ENCODE data around the gene CHST15.
"Not testable (repeated sequence)": the region's sequence is repeated elsewhere in the genome, so short reads cannot be mapped to it uniquely, and the experiment has no call there.

The CHST15 gene

DNA sequence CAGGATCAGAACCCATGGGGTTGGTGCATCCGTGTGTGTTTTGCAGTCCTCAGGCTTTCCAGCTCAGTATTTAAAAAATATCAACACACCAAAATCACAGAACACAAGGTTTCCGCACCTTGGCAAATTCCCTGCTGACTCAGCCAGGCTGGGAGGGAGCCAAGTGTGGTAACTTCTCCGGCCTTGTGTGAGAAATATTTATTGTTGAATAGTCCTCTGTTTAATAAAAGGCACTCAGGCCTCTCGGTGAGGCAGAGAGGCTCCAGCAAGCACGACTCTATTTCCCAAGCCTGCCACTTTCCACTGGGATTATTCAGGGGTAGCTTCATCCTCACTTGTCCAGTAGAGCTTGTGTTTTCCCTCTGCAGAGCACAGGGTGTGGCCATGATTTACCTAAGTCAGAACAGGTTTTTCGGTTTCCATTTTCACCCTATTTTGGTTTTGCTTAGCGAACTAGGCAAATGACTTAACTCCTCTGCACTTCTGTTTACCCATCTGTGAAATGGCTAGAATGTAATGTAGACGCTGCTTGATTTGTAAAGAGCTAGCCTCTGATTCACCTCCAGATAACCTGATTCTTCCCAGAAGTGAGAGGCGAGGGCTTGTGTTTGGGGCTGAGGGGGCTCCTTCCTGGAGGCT, 13.0 kb upstream of the CHST15 start:
- peak overlapping the region; percentile 11; the same call in 1 of the 2 replicates for H3K4me3 ChIP-seq (ENCODE audit: low read depth, low read length)
- TF ChIP-seq, protein P1, sequence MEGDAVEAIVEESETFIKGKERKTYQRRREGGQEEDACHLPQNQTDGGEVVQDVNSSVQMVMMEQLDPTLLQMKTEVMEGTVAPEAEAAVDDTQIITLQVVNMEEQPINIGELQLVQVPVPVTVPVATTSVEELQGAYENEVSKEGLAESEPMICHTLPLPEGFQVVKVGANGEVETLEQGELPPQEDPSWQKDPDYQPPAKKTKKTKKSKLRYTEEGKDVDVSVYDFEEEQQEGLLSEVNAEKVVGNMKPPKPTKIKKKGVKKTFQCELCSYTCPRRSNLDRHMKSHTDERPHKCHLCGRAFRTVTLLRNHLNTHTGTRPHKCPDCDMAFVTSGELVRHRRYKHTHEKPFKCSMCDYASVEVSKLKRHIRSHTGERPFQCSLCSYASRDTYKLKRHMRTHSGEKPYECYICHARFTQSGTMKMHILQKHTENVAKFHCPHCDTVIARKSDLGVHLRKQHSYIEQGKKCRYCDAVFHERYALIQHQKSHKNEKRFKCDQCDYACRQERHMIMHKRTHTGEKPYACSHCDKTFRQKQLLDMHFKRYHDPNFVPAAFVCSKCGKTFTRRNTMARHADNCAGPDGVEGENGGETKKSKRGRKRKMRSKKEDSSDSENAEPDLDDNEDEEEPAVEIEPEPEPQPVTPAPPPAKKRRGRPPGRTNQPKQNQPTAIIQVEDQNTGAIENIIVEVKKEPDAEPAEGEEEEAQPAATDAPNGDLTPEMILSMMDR (IDR thresholded peaks at IDR 0.05; ENCODE audit: low read depth, low read length, missing control alignments): no peak
- DNase-seq (ENCODE audit: low read depth): peak; percentile 82

DNA sequence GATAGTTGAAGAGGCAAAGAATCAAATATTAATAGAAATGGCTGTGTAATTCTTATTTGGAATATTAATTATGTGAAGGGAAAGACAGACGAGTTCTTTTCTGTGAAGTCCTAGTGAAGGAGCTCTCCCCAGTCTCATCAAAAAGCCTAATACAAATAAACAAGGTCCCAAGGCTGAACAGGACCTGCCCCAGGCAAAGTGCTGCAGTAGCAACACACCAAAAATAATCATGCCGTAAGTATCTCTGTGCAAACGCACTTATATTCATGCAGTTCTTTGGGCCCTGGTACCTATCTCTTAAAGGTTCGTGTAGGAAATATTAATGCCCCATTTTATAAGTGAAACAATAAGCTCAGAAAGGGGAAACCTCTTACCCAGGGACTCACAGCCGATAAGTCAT, 12.2 kb upstream of the CHST15 start:
- no peak overlapping the region for H3K4me3 ChIP-seq (ENCODE audit: low read depth, low read length)
- no peak for DNase-seq (ENCODE audit: low read depth)
- TF ChIP-seq, protein P1 (IDR thresholded peaks at IDR 0.05; ENCODE audit: low read depth, low read length, missing control alignments): no peak

DNA sequence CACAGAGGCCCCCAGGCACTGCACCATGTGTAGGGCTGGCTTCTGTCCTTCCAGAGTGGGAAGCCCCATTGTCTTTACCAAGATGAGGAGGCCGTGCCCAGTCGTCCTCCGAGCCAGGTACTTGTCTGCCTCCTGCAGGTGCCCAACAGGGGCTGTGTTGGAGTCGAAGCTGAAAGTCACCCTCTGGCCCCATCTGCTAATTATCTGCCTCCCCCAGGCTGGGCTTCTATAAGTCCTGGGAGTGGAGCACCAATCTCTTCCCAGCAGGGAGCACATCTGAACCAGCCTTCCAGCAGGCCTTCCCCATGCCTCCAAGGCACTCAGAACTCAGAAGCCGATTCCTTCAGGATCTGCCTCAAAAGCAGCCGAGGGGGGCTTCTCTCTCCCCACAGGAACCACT, 11.6 kb upstream of the CHST15 start:
- no peak overlapping the region for H3K4me3 ChIP-seq (ENCODE audit: low read depth, low read length)
- DNase-seq (ENCODE audit: low read depth): no peak

DNA sequence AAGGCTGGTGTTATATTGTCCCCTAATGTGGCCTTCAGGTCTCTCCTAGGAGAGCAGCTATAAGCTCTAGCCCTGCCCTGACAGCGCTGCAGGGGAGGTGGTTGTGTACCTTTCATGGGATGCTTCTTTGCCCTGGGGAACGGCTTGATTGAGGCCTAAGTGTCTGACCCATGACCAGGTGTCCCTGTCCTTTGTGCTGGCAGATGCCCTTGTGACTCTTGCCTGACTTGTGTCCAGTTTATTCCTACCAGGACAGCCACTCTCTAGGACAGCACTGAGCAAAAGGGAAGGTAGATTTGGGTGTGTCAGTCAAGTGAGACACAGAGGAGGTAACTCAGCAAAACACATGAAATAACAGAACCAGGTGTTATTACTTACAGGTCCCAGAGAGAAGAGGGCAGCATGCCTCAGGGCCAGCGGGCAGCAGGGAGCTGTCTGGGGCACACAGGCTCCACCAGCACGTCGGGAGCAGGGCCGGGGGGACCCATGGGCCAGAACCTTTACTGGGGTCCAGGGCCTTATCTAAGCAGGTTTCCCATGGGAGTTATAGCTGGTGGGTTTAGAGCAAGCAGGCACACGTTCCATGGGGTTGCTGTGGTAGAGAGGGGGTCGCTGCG, 10.7 kb upstream of the CHST15 start:
- DNase-seq (ENCODE audit: low read depth): no peak
- TF ChIP-seq, protein P1 (IDR thresholded peaks at IDR 0.05; ENCODE audit: low read depth, low read length, missing control alignments): no peak
- H3K4me3 ChIP-seq (ENCODE audit: low read depth, low read length): no peak overlapping the region

More for the DNA sequence above, 11.6 kb upstream of the CHST15 start:
- TF ChIP-seq, protein P1 (IDR thresholded peaks at IDR 0.05; ENCODE audit: low read depth, low read length, missing control alignments): no peak

DNA sequence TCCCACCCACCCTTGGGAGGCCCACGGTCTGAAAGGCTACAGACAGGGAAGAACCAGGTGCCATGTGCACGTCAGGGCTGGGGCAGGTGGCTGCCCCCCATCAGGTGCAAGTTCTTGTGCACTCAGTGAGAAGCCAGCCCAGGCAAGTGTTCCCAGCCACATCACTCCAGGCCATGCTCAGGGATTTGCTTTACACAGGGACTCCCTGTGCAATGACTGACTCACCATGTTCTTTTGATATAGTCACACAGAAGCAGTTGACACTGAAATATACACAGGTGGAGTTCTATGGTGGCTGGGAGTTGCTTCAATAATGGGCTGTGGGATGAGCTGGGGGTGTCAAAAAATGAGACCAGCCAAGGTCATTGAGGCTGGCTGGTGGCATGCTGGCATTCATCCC, 8.0 kb upstream of the CHST15 start:
- no peak for DNase-seq (ENCODE audit: low read depth)
- no peak overlapping the region for H3K4me3 ChIP-seq (ENCODE audit: low read depth, low read length)
- TF ChIP-seq, protein P1 (IDR thresholded peaks at IDR 0.05; ENCODE audit: low read depth, low read length, missing control alignments): no peak

DNA sequence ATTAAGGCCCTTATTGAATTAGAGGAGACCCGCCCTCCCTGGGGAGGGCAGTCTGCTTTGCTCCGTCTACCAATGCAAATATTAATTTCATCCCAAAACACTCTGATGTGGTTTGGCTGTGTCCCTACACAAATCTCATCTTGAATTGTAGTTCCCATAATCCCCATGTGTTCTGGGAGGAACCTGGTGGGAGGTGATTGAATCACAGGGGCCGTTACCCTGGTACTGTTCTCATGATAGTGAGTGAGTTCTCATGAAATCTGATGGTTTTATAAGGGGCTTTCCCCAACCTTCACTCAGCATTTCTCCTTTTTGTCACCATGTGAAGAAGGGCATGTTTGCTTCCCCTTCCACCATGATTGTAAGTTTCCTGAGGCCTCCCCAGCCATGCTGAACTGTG, 7.3 kb upstream of the CHST15 start:
- not testable (repeated sequence) for H3K4me3 ChIP-seq (ENCODE audit: low read depth, low read length); DNase-seq (ENCODE audit: low read depth)

DNA sequence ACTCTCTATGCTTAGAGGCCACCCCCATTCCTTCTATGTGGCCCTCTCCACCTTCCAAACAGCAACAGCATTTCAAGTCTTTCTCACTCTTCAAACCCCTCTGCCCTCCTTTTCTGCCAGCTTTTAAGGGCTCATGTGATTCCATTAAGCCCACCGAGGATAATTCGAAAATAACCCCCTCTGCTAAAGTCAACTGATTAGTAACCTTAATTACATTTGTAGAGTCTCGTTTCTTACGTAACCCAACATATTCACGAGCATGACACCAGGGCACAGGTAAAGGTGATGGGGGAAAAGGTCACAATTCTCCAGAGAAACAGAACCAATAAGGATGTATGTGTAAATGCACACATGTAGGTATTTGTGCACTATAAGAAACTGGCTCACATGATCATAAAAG, 6.7 kb upstream of the CHST15 start:
- H3K4me3 ChIP-seq (ENCODE audit: low read depth, low read length): no peak overlapping the region
- TF ChIP-seq, protein P1 (IDR thresholded peaks at IDR 0.05; ENCODE audit: low read depth, low read length, missing control alignments): no peak
- no peak for DNase-seq (ENCODE audit: low read depth)

All from GM12864 (cell line).